HCT116 (cell line): Measurements from ENCODE around the gene RGS12. TPM values are rescaled to one million over a fixed set of nuclear protein-coding genes. Genes with fewer than 3 reads are reported as not detected.

Source experiments
- ATAC-seq: fragments of 200-7000 bp; cut with Tn5 transposase; 2 replicates; pipeline ENCODE4 v1.9.1; 2020; ENCODE audit warnings: mild to moderate bottlenecking, moderate library complexity
- BruUV-seq: library from RNA; stranded (reverse); fragments of 400-500 nt; replicated peaks from 2 replicates; lab custom pipeline; 2021; lab: Mats Ljungman, UMichigan
- CTCF ChIA-PET: fragments of 300-600 bp; sonication (Branson Sonifier 250); formaldehyde crosslinking; loops from one replicate; lab custom pipeline; 2021; ENCODE audit warnings: antibody characterized with exemption; lab: Charles Lee
- POLR2A ChIA-PET: fragments of 300-600, 350-600 bp; sonication (Branson Sonifier 250); formaldehyde crosslinking; loops from one replicate; lab custom pipeline; 2021; ENCODE audit warnings: antibody characterized with exemption; lab: Charles Lee
- RAD21 ChIA-PET, 2 experiments: fragments of 300-600 bp; sonication (Branson Sonifier 250); formaldehyde crosslinking; loops; one replicate each; lab custom pipeline; 2023; ENCODE audit warnings: low total read pairs in 2 of 2; ENCODE audit not compliant: uncharacterized antibody in 2 of 2, unreplicated experiment in 2 of 2, low non-redundant PET in 1 of 2; lab: Charles Lee
- DNase-seq: peaks from one replicate; pipeline ENCODE4 v3.0.0-alpha.2; 2010; ENCODE audit warnings: low read depth, low spot score
- H2AFZ ChIP-seq: fragments of 200-600 bp; shearing (Covaris generic), sonication (generic); 2 replicates; pipeline ENCODE4 v1.6.1; 2017; ENCODE audit warnings: low read depth, mixed run types, mixed read lengths, antibody characterized with exemption, low read length; ENCODE audit not compliant: poor library complexity, severe bottlenecking
- H3K27ac ChIP-seq: 2 replicates; pipeline ENCODE4 v1.5.1; 2012; ENCODE audit warnings: low read depth, low read length
- H3K27me3 ChIP-seq: fragments of 200-600 bp; sonication (generic); 2 replicates; pipeline ENCODE4 v1.6.1; 2016; ENCODE audit warnings: mixed run types, low read length, mixed read lengths; ENCODE audit not compliant: insufficient read depth
- H3K36me3 ChIP-seq, 2 experiments: fragments of 200-500 bp in 1 of 2; fragments of 200-600 bp in 1 of 2; sonication (Bioruptor generic) in 1 of 2; sonication (generic) in 1 of 2; 2 replicates each; pipeline versions ENCODE4 v1.5.1 to v1.6.1; 2014 to 2016; ENCODE audit warnings: low read length in 2 of 2, inconsistent platforms in 1 of 2, mixed read lengths in 1 of 2, mixed run types in 1 of 2; ENCODE audit not compliant: insufficient read depth in 2 of 2, control insufficient read depth in 1 of 2
- H3K4me1 ChIP-seq, 2 experiments: fragments of 200-600 bp in 1 of 2; sonication (generic) in 1 of 2; 2 replicates each; pipeline versions ENCODE4 v1.5.1 to v1.6.1; 2012 to 2017; ENCODE audit warnings: low read length in 2 of 2, inconsistent platforms in 1 of 2, mild to moderate bottlenecking in 1 of 2, mixed read lengths in 1 of 2, mixed run types in 1 of 2, moderate library complexity in 1 of 2; ENCODE audit not compliant: insufficient read depth in 2 of 2, control insufficient read depth in 1 of 2
- H3K4me2 ChIP-seq: fragments of 200-600 bp; sonication (generic); 2 replicates; pipeline ENCODE4 v1.6.1; 2017; ENCODE audit warnings: mixed run types, low read length, mixed read lengths
- H3K4me3 ChIP-seq, 2 experiments: fragments of 200-600 bp in 1 of 2; sonication (generic) in 1 of 2; replicated peaks in 1 of 2; 2 replicates each; pipeline ENCODE4 v1.5.1; 2011 to 2016; ENCODE audit warnings: low read length in 2 of 2, control low read depth in 1 of 2, low read depth in 1 of 2, mild to moderate bottlenecking in 1 of 2, mixed read lengths in 1 of 2, mixed run types in 1 of 2
- H3K79me2 ChIP-seq: fragments of 200-600 bp; sonication (generic); 2 replicates; pipeline ENCODE4 v1.6.1; 2017; ENCODE audit warnings: mild to moderate bottlenecking, mixed run types, low read length, moderate library complexity, mixed read lengths; ENCODE audit not compliant: insufficient read depth
- H3K9ac ChIP-seq: fragments of 200-600 bp; sonication (generic); 2 replicates; pipeline ENCODE4 v1.6.1; 2016; ENCODE audit warnings: low read length, mixed read lengths
- H3K9me2 ChIP-seq: fragments of 200-600 bp; sonication (generic), shearing (Covaris generic); 2 replicates; pipeline ENCODE4 v1.6.1; 2017; ENCODE audit warnings: mixed run types, mild to moderate bottlenecking, moderate library complexity; ENCODE audit not compliant: insufficient read depth
- H3K9me3 ChIP-seq, 2 experiments: fragments of 200-500 bp in 1 of 2; fragments of 200-600 bp in 1 of 2; sonication (Bioruptor generic) in 1 of 2; sonication (generic) in 1 of 2; 2 replicates each; pipeline ENCODE4 v1.6.1; 2014 to 2017; ENCODE audit warnings: low read length in 2 of 2, mixed read lengths in 2 of 2, inconsistent platforms in 1 of 2, low read depth in 1 of 2, mild to moderate bottlenecking in 1 of 2, mixed run types in 1 of 2, moderate library complexity in 1 of 2; ENCODE audit not compliant: control insufficient read depth in 1 of 2, insufficient read depth in 1 of 2
- H4K20me1 ChIP-seq: fragments of 200-600 bp; sonication (generic), shearing (Covaris generic); 2 replicates; pipeline ENCODE4 v1.6.1; 2017; ENCODE audit warnings: mixed run types, mild to moderate bottlenecking, moderate library complexity; ENCODE audit not compliant: insufficient read depth
- CBX3 ChIP-seq: IDR thresholded peaks from 2 replicates; pipeline ENCODE4 v1.6.1; 2012; ENCODE audit warnings: low read depth
- CEBPB ChIP-seq: IDR thresholded peaks from 2 replicates; pipeline ENCODE4 v1.6.1; 2012; ENCODE audit warnings: low read depth
- EGR1 ChIP-seq: IDR thresholded peaks from 2 replicates; pipeline ENCODE4 v1.6.1; 2012; ENCODE audit warnings: low read depth
- ELF1 ChIP-seq: IDR thresholded peaks from 2 replicates; pipeline ENCODE4 v1.6.1; 2012; ENCODE audit warnings: low read depth, borderline replicate concordance
- EZH2 ChIP-seq: fragments of 200-600 bp; sonication (generic); IDR thresholded peaks from 2 replicates; pipeline ENCODE4 v1.6.1; 2017; ENCODE audit warnings: antibody characterized with exemption, mixed run types
- EZH2phosphoT487 ChIP-seq: fragments of 200-600 bp; IDR thresholded peaks from 2 replicates; pipeline ENCODE4 v1.6.1; 2018; ENCODE audit warnings: antibody characterized with exemption, borderline replicate concordance
- JUND ChIP-seq: IDR thresholded peaks from 2 replicates; pipeline ENCODE4 v1.6.1; 2012
- RAD21 ChIP-seq: IDR thresholded peaks from 2 replicates; pipeline ENCODE4 v1.6.1; 2012; ENCODE audit warnings: low read depth, mild to moderate bottlenecking
- REST ChIP-seq: IDR thresholded peaks from 2 replicates; pipeline ENCODE4 v1.6.1; 2012; ENCODE audit warnings: low read depth
- SP1 ChIP-seq: IDR thresholded peaks from 2 replicates; pipeline ENCODE4 v1.6.1; 2012; ENCODE audit warnings: low read depth
- SRF ChIP-seq: IDR thresholded peaks from 2 replicates; pipeline ENCODE4 v1.6.1; 2012; ENCODE audit warnings: low read depth
- intact Hi-C: fragments of 100-400 bp; cut with micrococcal nuclease; formaldehyde crosslinking; loops from 2 replicates; pipeline ENCODE4 v1.10.0; 2022
- total RNA-seq: library from RNA; stranded (reverse); gene quantifications from one replicate; pipeline ENCODE4 v1.2.1, GENCODE V29; 2021; ENCODE audit not compliant: unreplicated experiment

Gene RGS12
- total RNA-seq, 1 experiment from 2014 or later, result 22.2 TPM

- BruUV-seq, result no TSS peak
- no peaks in the 10 kb centered on the region for H3K36me3 ChIP-seq
- no peak for ATAC-seq
- no peak overlapping the region for H3K27ac ChIP-seq
- H3K9ac ChIP-seq, result no peak overlapping the region
- ChIA-PET POLR2A (no interaction called here), RAD21 (no interaction called here), CTCF (no interaction called here)
- no peak overlapping the region for H2AFZ ChIP-seq
- H4K20me1 ChIP-seq, result no peaks in the 10 kb centered on the region
- 0 out of 2 replicates have a peak, but pooled peaks cover 11% of the 10 kb centered on the region for H3K79me2 ChIP-seq
- TF ChIP-seq REST, result no peak
- TF ChIP-seq EZH2phosphoT487, result no peak
- TF ChIP-seq CEBPB, result no peak
- no peak for TF ChIP-seq EZH2
- TF ChIP-seq ELF1, result no peak
- TF ChIP-seq SRF, result no peak
- TF ChIP-seq CBX3, result no peak
- TF ChIP-seq SP1, result no peak
- no peak for TF ChIP-seq RAD21
- no peak for TF ChIP-seq JUND
- no peak for TF ChIP-seq EGR1
- H3K9me3 ChIP-seq, result no peaks in the 10 kb centered on the region
- no peaks in the 10 kb centered on the region for H3K27me3 ChIP-seq
- H3K4me2 ChIP-seq, result no peak overlapping the region
- no peaks in the 10 kb centered on the region for H3K9me2 ChIP-seq
- no peak overlapping the region for H3K4me3 ChIP-seq
- peaks cover 0 to 10% of the 10 kb centered on the region in 2 experiments; a peak in 1 of 4 replicates for H3K4me1 ChIP-seq
- intact Hi-C loops, result no loop called here
- no peak for DNase-seq
Observed at GRCh38 chr4:3306450-3306849, 13.6 kb downstream of the RGS12 start.
